Erythroblast (primary cell): Measurements from ENCODE around the gene AKR1C1.
"Not testable (repeated sequence)": the region's sequence is repeated elsewhere in the genome, so short reads cannot be mapped to it uniquely, and the experiment has no call there.

Experiments used
- GATA1 ChIP-seq: IDR thresholded peaks from 2 replicates; pipeline ENCODE4 v1.6.1; 2011; ENCODE audit warnings: low read depth, mild to moderate bottlenecking, control low read depth, low read length, moderate library complexity
- POLR2A ChIP-seq: IDR thresholded peaks from 2 replicates; pipeline ENCODE4 v1.6.1; 2011; ENCODE audit warnings: mild to moderate bottlenecking, low read length

- not testable (repeated sequence) for TF ChIP-seq POLR2A, GATA1
Observed at GRCh38 chr10:5004501-5004900, 41.3 kb downstream of the AKR1C1 start.
